GM19467 (cell line): ENCODE results near the gene OGFR.
A peak's percentile ranks its signal among the peaks of the same experiment; 100 is the strongest.
"Not testable (repeated sequence)": the region's sequence is repeated elsewhere in the genome, so short reads cannot be mapped to it uniquely, and the experiment has no call there.

Source experiments
- ATAC-seq: cut with Tn5 transposase; IDR thresholded peaks from one replicate; pipeline ENCODE4 v1.9.1; 2021; ENCODE audit warnings: mild to moderate bottlenecking, moderate library complexity; ENCODE audit not compliant: unreplicated experiment

OGFR gene

GRCh38 chr20:62836967-62837490 lies 32.4 kb downstream of the OGFR start:
- ATAC-seq, result no peak

- no peak for ATAC-seq
These were observed 33.1 kb downstream of the OGFR start for GRCh38 chr20:62837790-62838127.

GRCh38 chr20:62838128-62838891 lies 33.7 kb downstream of the OGFR start:
- peak; percentile 64 for ATAC-seq

GRCh38 chr20:62839261-62839660 lies 34.6 kb downstream of the OGFR start:
- ATAC-seq, result no peak

- no peak for ATAC-seq
These were observed 35.2 kb downstream of the OGFR start for GRCh38 chr20:62839816-62840215.

GRCh38 chr20:62840244-62841197 lies 35.9 kb downstream of the OGFR start:
- no peak for ATAC-seq

GRCh38 chr20:62841705-62842212 lies 37.1 kb downstream of the OGFR start:
- no peak for ATAC-seq

GRCh38 chr20:62843656-62844055 lies 39.0 kb downstream of the OGFR start:
- ATAC-seq, result no peak

- no peak for ATAC-seq
These were observed 39.5 kb downstream of the OGFR start for GRCh38 chr20:62844182-62844581.

- no peak for ATAC-seq
These were observed 41.0 kb downstream of the OGFR start for GRCh38 chr20:62845416-62846160.

- ATAC-seq, result no peak
These were observed 41.7 kb downstream of the OGFR start for GRCh38 chr20:62846166-62846890.

- not testable (repeated sequence) for ATAC-seq
These were observed 44.3 kb downstream of the OGFR start for GRCh38 chr20:62848917-62849316.

- no peak for ATAC-seq
These were observed 44.8 kb downstream of the OGFR start for GRCh38 chr20:62849431-62849830.

- no peak for ATAC-seq
These were observed 45.8 kb downstream of the OGFR start for GRCh38 chr20:62850333-62850974.

- ATAC-seq, result no peak
These were observed 47.6 kb downstream of the OGFR start for GRCh38 chr20:62852196-62852595.

- no peak for ATAC-seq
These were observed 48.2 kb downstream of the OGFR start for GRCh38 chr20:62852841-62853240.

- ATAC-seq, result not testable (repeated sequence)
These were observed 48.7 kb downstream of the OGFR start for GRCh38 chr20:62853304-62853703.

- ATAC-seq, result no peak
These were observed 49.5 kb downstream of the OGFR start for GRCh38 chr20:62854121-62854520.

- no peak for ATAC-seq
These were observed 50.5 kb downstream of the OGFR start for GRCh38 chr20:62855120-62855519.
